ENCODE measurements around the gene ERC2. TPM values are rescaled to one million over a fixed set of nuclear protein-coding genes. Genes with fewer than 3 reads are reported as not detected.

The ERC2 gene
- total and polyA plus RNA-seq, 11 donors, result 0.16 to 3.8 (median 1.6) TPM

DNA sequence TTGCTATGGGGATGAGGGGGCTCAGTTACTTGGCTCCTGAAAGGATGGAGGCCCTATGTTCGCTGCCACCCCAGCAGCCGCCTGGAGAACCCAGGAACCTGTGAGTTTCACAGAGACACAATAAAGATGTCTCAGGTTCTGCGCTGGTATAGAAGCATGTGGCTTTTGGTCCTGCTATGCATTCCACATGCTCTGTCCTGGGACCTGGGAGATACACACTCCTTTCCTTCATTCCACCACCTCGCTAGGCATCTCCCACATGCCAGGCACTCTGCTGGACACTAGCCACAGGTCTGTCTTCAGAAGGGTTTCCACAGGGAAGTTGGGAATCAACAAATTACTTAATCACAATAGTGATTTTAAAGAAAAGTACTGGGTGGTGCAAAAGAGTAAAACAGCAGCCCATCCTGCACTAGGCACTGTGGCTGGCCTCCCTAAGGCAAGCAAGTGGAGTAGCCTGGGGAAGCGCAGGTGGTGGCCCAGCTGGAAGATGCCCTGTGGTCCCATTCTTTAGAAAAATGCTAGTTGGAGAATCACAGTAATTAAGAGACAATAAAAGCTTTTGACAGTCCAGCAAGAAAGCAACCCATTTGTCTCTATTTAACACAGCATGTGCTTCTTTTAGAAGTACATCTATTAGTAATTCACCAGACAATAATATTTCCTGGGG, 572.2 kb downstream of the ERC2 start:
- 74 to 92% (median 86%) methylated on average over 5 of the region's 5 CpGs for WGBS, 4 donors
- DNase-seq, result no peak
- Histone ChIP-seq H3K4me3 (no peak overlapping the region), H3K9me3 (no peaks in the 10 kb centered on the region), H3K27ac (no peak overlapping the region), H3K27me3 (peaks cover 0 to 8% (median 0%) of the 10 kb centered on the region in 9 donors), H3K36me3 (no peaks in the 10 kb centered on the region), H3K4me1 (no peaks in the 10 kb centered on the region)
- intact Hi-C loops (cut with DNase I), result no loop called here
- no peak for TF ChIP-seq POLR2A (IDR thresholded peaks at IDR 0.05)
- TF ChIP-seq, protein P1, sequence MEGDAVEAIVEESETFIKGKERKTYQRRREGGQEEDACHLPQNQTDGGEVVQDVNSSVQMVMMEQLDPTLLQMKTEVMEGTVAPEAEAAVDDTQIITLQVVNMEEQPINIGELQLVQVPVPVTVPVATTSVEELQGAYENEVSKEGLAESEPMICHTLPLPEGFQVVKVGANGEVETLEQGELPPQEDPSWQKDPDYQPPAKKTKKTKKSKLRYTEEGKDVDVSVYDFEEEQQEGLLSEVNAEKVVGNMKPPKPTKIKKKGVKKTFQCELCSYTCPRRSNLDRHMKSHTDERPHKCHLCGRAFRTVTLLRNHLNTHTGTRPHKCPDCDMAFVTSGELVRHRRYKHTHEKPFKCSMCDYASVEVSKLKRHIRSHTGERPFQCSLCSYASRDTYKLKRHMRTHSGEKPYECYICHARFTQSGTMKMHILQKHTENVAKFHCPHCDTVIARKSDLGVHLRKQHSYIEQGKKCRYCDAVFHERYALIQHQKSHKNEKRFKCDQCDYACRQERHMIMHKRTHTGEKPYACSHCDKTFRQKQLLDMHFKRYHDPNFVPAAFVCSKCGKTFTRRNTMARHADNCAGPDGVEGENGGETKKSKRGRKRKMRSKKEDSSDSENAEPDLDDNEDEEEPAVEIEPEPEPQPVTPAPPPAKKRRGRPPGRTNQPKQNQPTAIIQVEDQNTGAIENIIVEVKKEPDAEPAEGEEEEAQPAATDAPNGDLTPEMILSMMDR (IDR thresholded peaks at IDR 0.05), result no peak
- ATAC-seq, result no peak

DNA sequence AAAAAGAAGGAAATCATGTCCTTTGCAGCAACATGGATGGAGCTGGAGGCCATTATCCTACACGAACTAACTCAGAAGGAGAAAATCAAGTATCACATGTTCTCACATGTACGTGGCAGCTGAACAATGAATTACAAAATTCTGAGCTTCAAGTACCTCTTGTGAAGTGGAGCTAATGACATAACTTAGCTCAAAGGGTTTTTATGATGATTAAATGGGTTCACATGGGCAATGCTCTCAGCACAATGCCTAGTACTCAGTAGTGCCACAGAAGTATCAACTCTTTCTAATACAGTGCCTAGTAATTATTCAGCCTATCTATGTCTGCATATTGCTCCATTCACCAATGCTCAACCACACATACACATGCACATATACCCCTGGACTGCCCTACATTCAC, 573.7 kb downstream of the ERC2 start:
- no peak overlapping the region for H3K4me3 ChIP-seq
- no peak for DNase-seq
- intact Hi-C loops (cut with DNase I), result no loop called here

DNA sequence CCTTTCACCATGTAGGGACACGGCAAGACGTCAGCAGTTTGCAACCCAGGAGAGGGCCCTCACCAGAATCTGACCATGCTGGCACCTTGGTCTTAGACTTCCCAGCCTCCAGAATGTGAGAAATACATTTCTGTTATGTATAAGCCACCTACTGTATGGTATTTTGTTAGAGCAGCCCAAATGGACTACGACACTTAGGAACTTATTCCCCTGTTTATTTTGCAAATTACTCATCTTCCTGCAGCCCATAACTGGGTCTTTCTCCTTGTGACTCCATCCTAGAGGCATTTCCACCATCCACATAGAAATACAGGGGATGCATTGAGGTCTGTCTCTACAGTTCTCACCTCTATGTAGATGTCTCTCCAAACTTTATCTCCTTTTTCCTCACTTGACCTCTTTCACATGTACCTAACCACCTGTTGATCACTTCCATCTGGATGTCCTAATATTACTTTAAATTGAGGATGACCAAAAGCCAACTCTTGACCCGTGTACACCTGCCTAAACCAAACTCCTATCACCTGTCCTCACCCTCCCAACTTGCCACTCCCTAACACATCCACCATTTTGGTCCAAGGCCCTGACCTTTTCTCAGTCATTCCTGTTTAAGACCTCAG, 575.1 kb downstream of the ERC2 start:
- TF ChIP-seq, protein P1 (IDR thresholded peaks at IDR 0.05), result no peak
- TF ChIP-seq POLR2A (IDR thresholded peaks at IDR 0.05), result no peak
- WGBS, 4 donors, result 65 to 84% (median 71%) methylated on average over 4 of the region's 4 CpGs
- no peak overlapping the region for H3K4me3 ChIP-seq
- H3K27ac ChIP-seq, result no peak overlapping the region
- no peaks in the 10 kb centered on the region for H3K36me3 ChIP-seq
- intact Hi-C loops (cut with DNase I), result no loop called here
- peaks cover 0 to 8% (median 0%) of the 10 kb centered on the region in 9 donors for H3K27me3 ChIP-seq
- H3K9me3 ChIP-seq, result no peaks in the 10 kb centered on the region
- no peak for DNase-seq
- H3K4me1 ChIP-seq, result no peaks in the 10 kb centered on the region
- no peak for ATAC-seq

More for the DNA sequence above, 573.7 kb downstream of the ERC2 start:
- no peak overlapping the region for H3K27ac ChIP-seq
- TF ChIP-seq POLR2A (IDR thresholded peaks at IDR 0.05), result no peak
- TF ChIP-seq, protein P1 (IDR thresholded peaks at IDR 0.05), result no peak
- ATAC-seq, result no peak
- no peaks in the 10 kb centered on the region for H3K4me1 ChIP-seq
- H3K9me3 ChIP-seq, result no peaks in the 10 kb centered on the region
- 78 to 86% (median 82%) methylated on average over 2 of the region's 2 CpGs for WGBS, 4 donors
- no peaks in the 10 kb centered on the region for H3K36me3 ChIP-seq
- H3K27me3 ChIP-seq, result peaks cover 0 to 8% (median 0%) of the 10 kb centered on the region in 9 donors

DNA sequence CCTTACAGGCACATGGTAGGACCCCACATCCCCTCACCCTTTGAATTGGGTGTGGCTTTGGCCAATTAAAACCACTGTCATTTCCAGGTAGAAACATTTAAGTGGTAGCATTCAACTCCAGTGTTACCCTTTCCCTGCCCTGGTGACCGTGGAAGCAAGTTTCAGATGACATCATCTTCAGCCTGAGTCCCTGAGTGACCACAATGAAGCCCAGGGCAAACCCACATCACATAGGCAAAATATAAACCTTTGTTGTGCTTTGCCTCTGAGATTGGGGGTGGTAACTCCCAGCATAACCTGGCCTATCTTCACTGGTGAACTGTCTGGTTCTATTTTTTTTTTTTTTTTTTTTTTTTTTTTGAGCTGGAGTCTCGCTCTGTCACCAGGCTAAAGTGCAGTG, 577.2 kb downstream of the ERC2 start:
- intact Hi-C loops (cut with DNase I), result no loop called here
- no peaks in the 10 kb centered on the region for H3K9me3 ChIP-seq
- no peaks in the 10 kb centered on the region for H3K27me3 ChIP-seq
- no peak overlapping the region for H3K27ac ChIP-seq
- TF ChIP-seq, protein P1 (IDR thresholded peaks at IDR 0.05), result no peak
- TF ChIP-seq POLR2A (IDR thresholded peaks at IDR 0.05), result no peak
- H3K4me3 ChIP-seq, result no peak overlapping the region
- H3K36me3 ChIP-seq, result no peaks in the 10 kb centered on the region
- no peak for ATAC-seq
- WGBS, 4 donors, result 76 to 88% (median 81%) methylated on average over 2 of the region's 2 CpGs
- no peak for DNase-seq
- no peaks in the 10 kb centered on the region for H3K4me1 ChIP-seq

Data from heart left ventricle (tissue), 16 donors.